GM21528 (cell line): Measurements from ENCODE around the gene GJB5.
A peak's percentile ranks its signal among the peaks of the same experiment; 100 is the strongest.

Experiments
- ATAC-seq: cut with Tn5 transposase; IDR thresholded peaks from one replicate; pipeline ENCODE4 v1.9.1; 2021; ENCODE audit warnings: mild to moderate bottlenecking, moderate library complexity; ENCODE audit not compliant: unreplicated experiment, low FRiP score

The GJB5 gene

GRCh38 chr1:34792868-34793727 is 38.3 kb downstream of the GJB5 start, which contains the start of gene GJA4:
Gene GJA4 (plus strand): TSS chr1:34792999. CDS start chr1:34794214, 1,215 bp downstream.
- no peak for ATAC-seq

DNA sequence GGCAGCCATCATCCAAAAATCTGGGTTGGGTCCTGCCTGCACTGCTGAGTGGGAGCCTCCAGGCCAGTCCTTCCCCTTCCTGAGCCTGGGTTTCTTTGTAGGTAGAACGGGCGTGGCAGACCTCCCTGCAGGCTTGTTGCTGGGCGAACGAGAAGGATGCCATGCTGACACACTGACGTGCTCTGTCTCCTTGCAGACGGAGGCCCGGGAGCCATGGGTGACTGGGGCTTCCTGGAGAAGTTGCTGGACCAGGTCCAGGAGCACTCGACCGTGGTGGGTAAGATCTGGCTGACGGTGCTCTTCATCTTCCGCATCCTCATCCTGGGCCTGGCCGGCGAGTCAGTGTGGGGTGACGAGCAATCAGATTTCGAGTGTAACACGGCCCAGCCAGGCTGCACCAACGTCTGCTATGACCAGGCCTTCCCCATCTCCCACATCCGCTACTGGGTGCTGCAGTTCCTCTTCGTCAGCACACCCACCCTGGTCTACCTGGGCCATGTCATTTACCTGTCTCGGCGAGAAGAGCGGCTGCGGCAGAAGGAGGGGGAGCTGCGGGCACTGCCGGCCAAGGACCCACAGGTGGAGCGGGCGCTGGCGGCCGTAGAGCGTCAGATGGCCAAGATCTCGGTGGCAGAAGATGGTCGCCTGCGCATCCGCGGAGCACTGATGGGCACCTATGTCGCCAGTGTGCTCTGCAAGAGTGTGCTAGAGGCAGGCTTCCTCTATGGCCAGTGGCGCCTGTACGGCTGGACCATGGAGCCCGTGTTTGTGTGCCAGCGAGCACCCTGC is 39.3 kb downstream of the GJB5 start:
- ATAC-seq: no peak

GRCh38 chr1:34794790-34795180 is 39.9 kb downstream of the GJB5 start:
- ATAC-seq: no peak

GRCh38 chr1:34795916-34796315 is 41.1 kb downstream of the GJB5 start:
- no peak for ATAC-seq

- peak; percentile 80 for ATAC-seq
Measured at GRCh38 chr1:34796990-34797389, 42.1 kb downstream of the GJB5 start.

DNA sequence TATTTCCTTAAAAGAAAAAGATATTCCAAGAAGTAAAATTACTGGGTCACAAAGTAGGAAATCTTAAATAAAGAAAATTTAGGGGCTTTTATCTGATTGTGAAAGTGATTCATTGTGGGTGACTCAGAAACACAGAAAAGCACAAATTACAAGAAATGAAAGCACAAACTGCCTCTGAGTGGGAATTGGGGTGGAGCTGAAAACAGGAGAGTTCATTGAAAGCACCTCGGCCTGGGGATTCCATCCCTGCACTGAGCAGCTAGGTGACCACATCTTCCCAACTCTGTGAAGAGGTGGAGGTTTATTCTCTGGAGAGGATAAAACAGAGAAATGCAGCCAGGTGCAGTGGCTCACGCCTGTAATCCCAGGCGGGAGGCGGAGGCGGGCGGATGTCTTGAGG is 45.4 kb downstream of the GJB5 start:
- ATAC-seq: no peak

GRCh38 chr1:34803770-34804169 is 48.9 kb downstream of the GJB5 start:
- ATAC-seq: no peak

GRCh38 chr1:34806396-34806795 is 51.5 kb downstream of the GJB5 start:
- ATAC-seq: no peak
